Brain microvascular endothelial cell (primary cell): ENCODE measurements around the gene EVI5.
A peak's percentile ranks its signal among the peaks of the same experiment; 100 is the strongest.
"Not testable (repeated sequence)": the region's sequence is repeated elsewhere in the genome, so short reads cannot be mapped to it uniquely, and the experiment has no call there.

Experiments used
- DNase-seq: peaks from one replicate; pipeline ENCODE4 v3.0.0-alpha.2; 2020
- H3K27ac ChIP-seq: fragments of 250-450 bp; sonication (Bioruptor Pico); 2 replicates; pipeline ENCODE4 v1.5.1; 2020; ENCODE audit warnings: mild to moderate bottlenecking, moderate library complexity
- H3K27me3 ChIP-seq: fragments of 250-450 bp; sonication (Bioruptor Pico); replicated peaks from 2 replicates; pipeline ENCODE4 v1.5.1; 2020; ENCODE audit warnings: mild to moderate bottlenecking
- H3K36me3 ChIP-seq: fragments of 250-450 bp; sonication (Bioruptor Pico); replicated peaks from 2 replicates; pipeline ENCODE4 v1.5.1; 2020; ENCODE audit warnings: mild to moderate bottlenecking
- H3K4me3 ChIP-seq: 2 replicates; pipeline ENCODE4 v1.5.1; 2011; ENCODE audit warnings: low read depth, mild to moderate bottlenecking, control low read depth, low read length, moderate library complexity
- CTCF ChIP-seq: IDR thresholded peaks from 2 replicates; pipeline ENCODE4 v1.5.1; 2011; ENCODE audit warnings: low read depth, mild to moderate bottlenecking, moderate library complexity, low read length, control low read depth, inconsistent platforms; ENCODE audit errors: missing control alignments
- in situ Hi-C: cut with HindIII; loops from 2 replicates; pipeline ENCODE4 v1.10.0; 2017; ENCODE audit warnings: low sequenced_read_pairs, low pct_ligation_motif_present

The EVI5 gene

GRCh38 chr1:92747735-92748134 is 37.2 kb downstream of the EVI5 start:
- Histone ChIP-seq H3K36me3 (no peaks in the 10 kb centered on the region), H3K27ac (no peak overlapping the region), H3K27me3 (no peaks in the 10 kb centered on the region), H3K4me3 (no peak overlapping the region)
- DNase-seq, result no peak
- TF ChIP-seq CTCF, result no peak
- in situ Hi-C loops, result no loop called here

GRCh38 chr1:92746255-92746654 is 38.7 kb downstream of the EVI5 start:
- H3K36me3 ChIP-seq, H3K27me3 ChIP-seq, DNase-seq, H3K27ac ChIP-seq, in situ Hi-C loops, H3K4me3 ChIP-seq: not testable (repeated sequence)

- Histone ChIP-seq H3K27me3 (no peaks in the 10 kb centered on the region), H3K36me3 (no peaks in the 10 kb centered on the region), H3K4me3 (no peak overlapping the region), H3K27ac (no peak overlapping the region)
- no peak for DNase-seq
- no peak for TF ChIP-seq CTCF
- in situ Hi-C loops, result no loop called here
Observed at GRCh38 chr1:92743221-92743620, 41.7 kb downstream of the EVI5 start.

- in situ Hi-C loops, result no loop called here
- H3K36me3 ChIP-seq, result peaks cover 3% of the 10 kb centered on the region
- DNase-seq, result no peak
- no peaks in the 10 kb centered on the region for H3K27me3 ChIP-seq
- TF ChIP-seq CTCF, result no peak
- H3K27ac ChIP-seq, result no peak overlapping the region
- no peak overlapping the region for H3K4me3 ChIP-seq
Observed at GRCh38 chr1:92739669-92740524, 45.0 kb downstream of the EVI5 start.

- in situ Hi-C loops, result no loop called here
- peaks cover 10% of the 10 kb centered on the region for H3K36me3 ChIP-seq
- H3K27me3 ChIP-seq, result no peaks in the 10 kb centered on the region
- DNase-seq, result no peak
- no peak overlapping the region for H3K27ac ChIP-seq
- TF ChIP-seq CTCF, result peak; percentile 43
- H3K4me3 ChIP-seq, result no peak overlapping the region
Observed at GRCh38 chr1:92736395-92736794, 48.5 kb downstream of the EVI5 start.

GRCh38 chr1:92730476-92730875 is 54.4 kb downstream of the EVI5 start:
- in situ Hi-C loops, result no loop called here
- H3K27ac ChIP-seq, result no peak overlapping the region
- DNase-seq, result no peak
- peaks cover 6% of the 10 kb centered on the region for H3K36me3 ChIP-seq
- no peak overlapping the region for H3K4me3 ChIP-seq
- no peaks in the 10 kb centered on the region for H3K27me3 ChIP-seq
- no peak for TF ChIP-seq CTCF
